Measurements from ENCODE around the gene AMPD3. TPM values are rescaled to one million over a fixed set of nuclear protein-coding genes. Genes with fewer than 3 reads are reported as not detected.

Gene AMPD3
- total and polyA plus RNA-seq, 7 donors = 23.5 to 120 (median 67.7) TPM

GRCh38 chr11:10505278-10506007 is 50.4 kb downstream of the AMPD3 start:
- Histone ChIP-seq H3K9me3 (no peaks in the 10 kb centered on the region), H3K27ac (no peak overlapping the region), H3K36me3 (ENCODE audit: insufficient read depth in 1 of 2, low read depth in 1 of 2) (no peaks in the 10 kb centered on the region), H3K4me3 (no peak overlapping the region), H3K4me1 (no peaks in the 10 kb centered on the region), H3K27me3 (ENCODE audit: insufficient read depth in 3 of 3, low read length in 2 of 3) (no peaks in the 10 kb centered on the region)
- no peak for DNase-seq
- TF ChIP-seq CTCF (IDR thresholded peaks at IDR 0.05) = no peak
- intact Hi-C loops (cut with DNase I) = no loop called here
- 72 to 76% (median 75%) methylated on average over 6 of the region's 6 CpGs for WGBS, 3 donors
- no peak for ATAC-seq

- intact Hi-C loops (cut with DNase I) = no loop called here
- no peak for TF ChIP-seq CTCF (IDR thresholded peaks at IDR 0.05)
- H3K4me1 ChIP-seq = no peaks in the 10 kb centered on the region
- H3K27ac ChIP-seq = no peak overlapping the region
- ATAC-seq (no peak), DNase-seq (no peak)
- no peak overlapping the region for H3K4me3 ChIP-seq
- H3K36me3 ChIP-seq (ENCODE audit: insufficient read depth in 1 of 2, low read depth in 1 of 2) = no peaks in the 10 kb centered on the region
- H3K9me3 ChIP-seq = no peaks in the 10 kb centered on the region
- H3K27me3 ChIP-seq (ENCODE audit: insufficient read depth in 3 of 3, low read length in 2 of 3) = no peaks in the 10 kb centered on the region
Observed at GRCh38 chr11:10506008-10506370, 50.9 kb downstream of the AMPD3 start.

GRCh38 chr11:10511181-10511621 is 56.1 kb downstream of the AMPD3 start:
- ATAC-seq (no peak), DNase-seq (no peak)
- intact Hi-C loops (cut with DNase I) = loop anchor here (5.0 to 10.0 kb wide), 3 partner anchors 56 to 224 kb away; partner anchors contain the start of gene AMPD3 (in 1 of the 2)
- WGBS, 3 donors = 81 to 88% (median 83%) methylated on average over 10 of the region's 10 CpGs
- Histone ChIP-seq H3K9me3 (no peaks in the 10 kb centered on the region), H3K4me3 (no peak overlapping the region), H3K27me3 (ENCODE audit: insufficient read depth in 3 of 3, low read length in 2 of 3) (no peaks in the 10 kb centered on the region), H3K27ac (no peak overlapping the region), H3K36me3 (ENCODE audit: insufficient read depth in 1 of 2, low read depth in 1 of 2) (peaks cover 0 to 2% of the 10 kb centered on the region in 2 donors), H3K4me1 (peaks cover 9% of the 10 kb centered on the region)
- TF ChIP-seq CTCF (IDR thresholded peaks at IDR 0.05) = no peak

GRCh38 chr11:10514202-10514601 is 59.1 kb downstream of the AMPD3 start:
- ATAC-seq (no peak), DNase-seq (no peak)
- H3K27me3 ChIP-seq (ENCODE audit: insufficient read depth in 3 of 3, low read length in 2 of 3) = no peaks in the 10 kb centered on the region
- TF ChIP-seq CTCF (IDR thresholded peaks at IDR 0.05) = peak; percentile 31
- no peaks in the 10 kb centered on the region for H3K9me3 ChIP-seq
- peaks cover 9% of the 10 kb centered on the region for H3K4me1 ChIP-seq
- H3K4me3 ChIP-seq = no peak overlapping the region
- peaks cover 0 to 19% of the 10 kb centered on the region in 2 donors for H3K36me3 ChIP-seq (ENCODE audit: insufficient read depth in 1 of 2, low read depth in 1 of 2)
- 24 to 43% (median 30%) methylated on average over 2 of the region's 2 CpGs for WGBS, 3 donors
- intact Hi-C loops (cut with DNase I) = loop anchor here (5.0 to 10.0 kb wide), 3 partner anchors 59 to 221 kb away; partner anchors contain the start of gene AMPD3 (in 1 of the 2)
- H3K27ac ChIP-seq = no peak overlapping the region
